ENCODE data around the gene MPHOSPH8. TPM values are rescaled to one million over a fixed set of nuclear protein-coding genes. Genes with fewer than 3 reads are reported as not detected.

Gene MPHOSPH8
- total RNA-seq, 3 donors from 2014 or later = 39.2 to 53.3 (median 44.9) TPM

DNA sequence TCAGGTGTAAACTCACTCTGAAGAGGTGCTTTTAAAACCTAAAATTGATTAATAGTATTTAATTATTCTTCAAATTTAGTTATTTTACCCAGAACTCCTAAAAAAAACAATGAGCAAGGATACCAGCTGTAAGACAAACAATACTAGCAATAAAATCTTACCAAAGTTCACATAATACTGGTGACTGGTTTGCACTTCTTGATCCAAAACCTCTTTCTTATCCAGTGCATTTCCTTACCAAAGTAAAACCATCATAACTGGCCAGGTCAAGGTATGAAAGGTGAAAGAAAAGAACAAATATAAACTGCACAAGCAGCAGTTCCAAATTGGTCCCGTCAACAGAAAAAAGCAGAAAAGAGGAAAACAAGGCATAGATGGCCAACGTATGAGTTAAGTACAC, 86.6 kb downstream of the MPHOSPH8 start:
- H3K4me3 ChIP-seq = no peak overlapping the region
- no peaks in the 10 kb centered on the region for H3K27me3 ChIP-seq
- TF ChIP-seq CTCF (IDR thresholded peaks at IDR 0.05) = no peak
- no peak for TF ChIP-seq POLR2AphosphoS5 (IDR thresholded peaks at IDR 0.05)
- no peak for TF ChIP-seq POLR2A (IDR thresholded peaks at IDR 0.05)
- DNase-seq (ENCODE audit: low spot score in 2 of 2) = no peak
- H3K27ac ChIP-seq = no peak overlapping the region
- intact Hi-C loops (cut with DNase I; ENCODE audit: low total_unique reads) = no loop called here
- no peaks in the 10 kb centered on the region for H3K36me3 ChIP-seq
- H3K4me1 ChIP-seq = no peaks in the 10 kb centered on the region
- no peaks in the 10 kb centered on the region for H3K9me3 ChIP-seq

Other genes with a start within 250 kb of the MPHOSPH8 start
- under 1 TPM in 2 of 3 donors, not detected in 1; 0.29 to 0.33 TPM for gene TPTE2, start 72.1 kb upstream of the MPHOSPH8 start, total RNA-seq
- 100 to 1,000 TPM in 2 of 3 donors, 10 to 100 TPM in 1; 66.7 to 143 (median 118) TPM for gene PSPC1, start 149.3 kb downstream of the MPHOSPH8 start, total RNA-seq
- gene ZMYM5, start 230.0 kb downstream of the MPHOSPH8 start, total RNA-seq = 10 to 100 TPM; 14.4 to 29.4 (median 20.3) TPM

All from breast epithelium (tissue), 4 donors.